Tibial artery (tissue), 4 donors: ENCODE data around the gene COL4A3.
A peak's percentile ranks its signal among the peaks of the same experiment; 100 is the strongest.

Experiments used
- DNase-seq, 2 donors: peaks; one replicate each; pipeline ENCODE4 v3.0.0-alpha.2; 2019
- H3K27ac ChIP-seq, 2 donors: fragments of 200-600 bp; sonication (generic) in 1 of 2; 1 replicate in 1 of 2; 2 replicates in 1 of 2; pipeline ENCODE4 v1.5.1; 2018 to 2019; ENCODE audit warnings: mild to moderate bottlenecking in 1 of 2
- H3K27me3 ChIP-seq, 2 donors: fragments of 200-600 bp; sonication (generic) in 1 of 2; one replicate each; pipeline versions ENCODE4 v1.5.1 to v1.6.0; 2016 to 2019
- H3K36me3 ChIP-seq, 3 donors: fragments of 200-600 bp; sonication (generic) in 2 of 3; one replicate each; pipeline ENCODE4 v1.5.1; 2016 to 2019; ENCODE audit warnings: mild to moderate bottlenecking in 2 of 3
- H3K4me1 ChIP-seq, 4 donors: fragments of 200-600 bp; sonication (generic) in 2 of 4; 1 replicate in 3 of 4; 2 replicates in 1 of 4; pipeline ENCODE4 v1.5.1; 2016 to 2019
- H3K4me3 ChIP-seq, 2 donors: fragments of 200-600 bp; sonication (generic) in 1 of 2; 1 replicate in 1 of 2; 2 replicates in 1 of 2; pipeline ENCODE4 v1.5.1; 2018 to 2019; ENCODE audit warnings: mild to moderate bottlenecking in 2 of 2
- H3K9me3 ChIP-seq, 3 donors: fragments of 200-600 bp; sonication (generic) in 1 of 3; one replicate each; pipeline ENCODE4 v1.5.1; 2016 to 2019
- CTCF ChIP-seq, 2 experiments: fragments of 200-600 bp in 1 of 2; fragments of 450-650 bp in 1 of 2; IDR thresholded peaks; one replicate each; pipeline ENCODE4 v1.5.1; 2017 to 2019; ENCODE audit warnings: antibody characterized with exemption in 2 of 2, mild to moderate bottlenecking in 1 of 2, moderate library complexity in 1 of 2
- intact Hi-C: fragments of 100-400 bp; cut with DNase I; formaldehyde crosslinking; loops from one replicate; pipeline ENCODE4 v1.15.0; 2023; ENCODE audit warnings: low total_unique reads

The COL4A3 gene

GRCh38 chr2:227179988-227180685 lies 15.7 kb downstream of the COL4A3 start:
- DNase-seq = no peak
- H3K4me3 ChIP-seq = no peak overlapping the region
- H3K4me1 ChIP-seq = peaks cover 0 to 10% (median 0%) of the 10 kb centered on the region in 4 donors
- H3K27me3 ChIP-seq = no peaks in the 10 kb centered on the region
- H3K36me3 ChIP-seq = no peaks in the 10 kb centered on the region
- H3K27ac ChIP-seq = peak overlapping the region in 1 of 2 donors; percentile 24
- H3K9me3 ChIP-seq = no peaks in the 10 kb centered on the region
- intact Hi-C loops = no loop called here
- TF ChIP-seq CTCF (IDR thresholded peaks at IDR 0.05) = no peak

- DNase-seq = no peak
- TF ChIP-seq CTCF (IDR thresholded peaks at IDR 0.05) = no peak
- no peaks in the 10 kb centered on the region for H3K36me3 ChIP-seq
- H3K4me1 ChIP-seq = peaks cover 0 to 10% (median 0%) of the 10 kb centered on the region in 4 donors
- intact Hi-C loops = no loop called here
- no peak overlapping the region for H3K4me3 ChIP-seq
- no peaks in the 10 kb centered on the region for H3K9me3 ChIP-seq
- peak overlapping the region in 1 of 2 donors; percentile 24 for H3K27ac ChIP-seq
- no peaks in the 10 kb centered on the region for H3K27me3 ChIP-seq
These were observed 16.3 kb downstream of the COL4A3 start for GRCh38 chr2:227180770-227181169.

- TF ChIP-seq CTCF (IDR thresholded peaks at IDR 0.05) = no peak
- no peaks in the 10 kb centered on the region for H3K27me3 ChIP-seq
- no peak overlapping the region for H3K4me3 ChIP-seq
- H3K27ac ChIP-seq = no peak overlapping the region
- H3K4me1 ChIP-seq = peaks cover 0 to 4% (median 0%) of the 10 kb centered on the region in 4 donors
- DNase-seq = no peak
- no peaks in the 10 kb centered on the region for H3K36me3 ChIP-seq
- no peaks in the 10 kb centered on the region for H3K9me3 ChIP-seq
- intact Hi-C loops = no loop called here
These were observed 18.3 kb downstream of the COL4A3 start for GRCh38 chr2:227182765-227183164.

GRCh38 chr2:227183657-227184367 lies 19.4 kb downstream of the COL4A3 start:
- no peak overlapping the region for H3K27ac ChIP-seq
- TF ChIP-seq CTCF (IDR thresholded peaks at IDR 0.05) = no peak

GRCh38 chr2:227185615-227186232 lies 21.3 kb downstream of the COL4A3 start:
- Histone ChIP-seq H3K4me1 (peaks cover 0 to 9% (median 0%) of the 10 kb centered on the region in 4 donors), H3K27ac (no peak overlapping the region), H3K9me3 (no peaks in the 10 kb centered on the region), H3K36me3 (no peaks in the 10 kb centered on the region), H3K27me3 (no peaks in the 10 kb centered on the region), H3K4me3 (no peak overlapping the region)
- no peak for DNase-seq
- intact Hi-C loops = no loop called here
- TF ChIP-seq CTCF (IDR thresholded peaks at IDR 0.05) = no peak

More at GRCh38 chr2:227183657-227184367, 19.4 kb downstream of the COL4A3 start:
- peaks cover 0 to 10% (median 0%) of the 10 kb centered on the region in 4 donors for H3K4me1 ChIP-seq
- DNase-seq = no peak
- H3K36me3 ChIP-seq = no peaks in the 10 kb centered on the region
- H3K9me3 ChIP-seq = no peaks in the 10 kb centered on the region
- H3K4me3 ChIP-seq = no peak overlapping the region
- intact Hi-C loops = no loop called here
- no peaks in the 10 kb centered on the region for H3K27me3 ChIP-seq
